Measurements from ENCODE around the gene PSMD8. TPM values are rescaled to one million over a fixed set of nuclear protein-coding genes. Genes with fewer than 3 reads are reported as not detected.

PSMD8 gene
- total and polyA plus RNA-seq, 2 of the 8 experiments (the other 6 are each of a cell fraction or from before 2014, with no cell fraction given), result 170 to 486 TPM

DNA sequence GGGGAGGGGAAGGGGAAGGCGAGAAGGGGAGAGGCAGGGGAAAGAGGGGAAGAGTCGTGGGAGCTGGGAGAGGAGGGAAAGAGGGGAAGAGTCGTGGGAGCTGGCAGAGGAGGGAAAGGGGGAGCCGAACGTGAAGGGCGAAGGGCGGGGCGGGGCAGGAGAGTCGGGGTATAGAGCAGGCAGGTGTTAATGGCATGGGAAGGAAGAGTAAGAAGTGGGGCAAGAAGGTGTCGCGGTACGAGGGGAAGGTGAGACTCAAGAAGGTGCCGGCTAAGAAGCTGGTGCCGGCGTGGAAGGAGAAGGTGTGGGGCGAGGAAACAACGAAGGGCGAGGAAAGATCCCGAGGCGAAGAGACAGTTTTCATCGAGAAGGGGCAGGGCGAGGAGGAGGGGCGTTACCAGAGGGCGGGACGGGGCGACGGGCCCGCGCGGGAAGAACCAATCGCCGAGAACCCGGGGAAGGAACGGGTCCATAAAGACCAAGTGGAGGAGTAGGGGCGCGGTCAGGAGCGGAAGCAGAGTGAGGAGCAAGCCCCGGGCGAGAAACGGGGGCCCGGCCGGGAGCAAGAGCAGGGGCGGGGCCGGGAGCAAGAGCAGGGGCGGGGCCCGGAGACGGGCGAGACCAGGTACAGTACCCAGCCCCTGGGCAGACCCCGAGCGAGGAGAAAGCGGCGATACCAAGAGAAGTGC lies 38.3 kb upstream of the PSMD8 start:
- H3K4me3 ChIP-seq (ENCODE audit: extremely low read depth in 1 of 4, insufficient read depth in 2 of 4, low read depth in 3 of 4, low read length in 4 of 4), result peak overlapping the region; percentile 66 to 86 (median 75)
- DNase-seq (ENCODE audit: low read depth in 1 of 2, low spot score in 2 of 2), result peak; percentile 79 to 92
- H4K5ac ChIP-seq (ENCODE audit: insufficient read length, low read depth, low read length), result no peak overlapping the region
- no peak overlapping the region for H4K91ac ChIP-seq (replicated peaks; ENCODE audit: insufficient read length, low read length)
- H3K27ac ChIP-seq (ENCODE audit: low read depth, low read length), result no peak overlapping the region
- peak overlapping the region; percentile 71; the same call in 1 of the 2 replicates for H4K8ac ChIP-seq (ENCODE audit: extremely low read depth, insufficient read depth, low read length)
- H3K9ac ChIP-seq (replicated peaks in 1 of 4; ENCODE audit: extremely low read depth in 1 of 4, low read depth in 3 of 4, low read length in 3 of 4), result no peak overlapping the region; a peak in 3 of 7 replicates
- H2AFZ ChIP-seq (ENCODE audit: low read length), result peak overlapping the region; percentile 53; the same call in 1 of the 2 replicates
- no peak overlapping the region for H2BK12ac ChIP-seq (ENCODE audit: low read depth, low read length)
- H3K27me3 ChIP-seq (replicated peaks in 1 of 4; ENCODE audit: control insufficient read depth in 3 of 4, extremely low read depth in 1 of 4, insufficient read depth in 3 of 4, low read length in 3 of 4), result no peaks in the 10 kb centered on the region
- H3K14ac ChIP-seq (ENCODE audit: insufficient read length), result no peak overlapping the region
- H3K4ac ChIP-seq (replicated peaks; ENCODE audit: insufficient read length, low read depth, low read length), result no peak overlapping the region
- no peak overlapping the region for H2BK15ac ChIP-seq (ENCODE audit: low read length)
- H3K4me1 ChIP-seq (replicated peaks in 1 of 4; ENCODE audit: control insufficient read depth in 3 of 4, insufficient read depth in 4 of 4, low read length in 3 of 4), result peaks cover 0 to 5% (median 4%) of the 10 kb centered on the region in 4 experiments; a peak in 5 of 7 replicates
- no peaks in the 10 kb centered on the region for H3K36me3 ChIP-seq (ENCODE audit: control insufficient read depth in 2 of 4, insufficient read depth in 4 of 4, low read length in 3 of 4)
- no peaks in the 10 kb centered on the region for H4K20me1 ChIP-seq (replicated peaks in 1 of 2; ENCODE audit: control insufficient read depth in 1 of 2, insufficient read depth in 2 of 2, low read length in 2 of 2)
- no peak overlapping the region for H2BK20ac ChIP-seq (ENCODE audit: low read length)
- H3K18ac ChIP-seq (ENCODE audit: extremely low read depth, low read length), result peak overlapping the region; percentile 75
- H2BK5ac ChIP-seq (ENCODE audit: low read depth, low read length), result 0 out of 2 replicates have a peak overlapping the region, but pooled peaks have one; percentile 73
- peaks cover 12% of the 10 kb centered on the region for H3K23me2 ChIP-seq (ENCODE audit: low read depth, low read length)
- WGBS, 2 experiments (ENCODE audit: extremely low coverage in 1 of 2, insufficient coverage in 1 of 2, insufficient read length in 1 of 2, insufficient replicate concordance in 2 of 2, low coverage in 1 of 2, low lambda C conversion rate in 2 of 2, missing lambda C conversion rate in 1 of 2), result 2% methylated on average over 25 of the region's 52 CpGs; no CpG with 5 or more reads in 1 of the 2 experiments
- POLR2A ChIA-PET (ENCODE audit: partially characterized antibody), result interaction anchor here (0.7 to 2.0 kb wide), 5 partner anchors 12 to 93 kb away, joined by 3 to 10 read pairs (median 4); partner anchors contain the start of genes C19orf33, PSMD8 and SPINT2
- no peak for FAIRE-seq
- no peak overlapping the region for H2BK120ac ChIP-seq (replicated peaks; ENCODE audit: low read depth, low read length)
- H3K23ac ChIP-seq (ENCODE audit: insufficient read length), result no peak overlapping the region
- no peaks in the 10 kb centered on the region for H3K79me2 ChIP-seq (ENCODE audit: control insufficient read depth in 1 of 2, insufficient read depth in 2 of 2, low read length in 2 of 2)
- no peak overlapping the region for H2AK5ac ChIP-seq (ENCODE audit: low read depth, low read length)
- H3K4me2 ChIP-seq (ENCODE audit: insufficient read depth in 1 of 2, low read depth in 2 of 2, low read length in 2 of 2), result peak overlapping the region; percentile 92 to 96
- H3K56ac ChIP-seq (replicated peaks; ENCODE audit: insufficient read length, low read depth, low read length), result no peak overlapping the region
- no peaks in the 10 kb centered on the region for H3K79me1 ChIP-seq (ENCODE audit: low read depth, low read length)
- CTCF ChIA-PET (ENCODE audit: partially characterized antibody), result interaction anchor here (0.7 to 6.7 kb wide), 18 partner anchors 9 to 106 kb away, joined by 3 to 100 read pairs (median 4); partner anchors contain the start of genes C19orf33, KCNK6 and PSMD8
- H3K9me3 ChIP-seq (ENCODE audit: insufficient read depth in 2 of 2, low read depth in 1 of 2, low read length in 1 of 2), result no peaks in the 10 kb centered on the region
- TF ChIP-seq POLR2A (IDR thresholded peaks at IDR 0.05; ENCODE audit: control extremely low read depth in 1 of 2, low read depth in 2 of 2, low read length in 2 of 2) (no peak), CHD1 (IDR thresholded peaks at IDR 0.05; ENCODE audit: low read depth, low read length) (no peak), TAF1 (IDR thresholded peaks at IDR 0.05; ENCODE audit: low read depth, low read length) (no peak), SP4 (IDR thresholded peaks at IDR 0.05; ENCODE audit: low read length) (no peak), SIN3A (conservative IDR thresholded peaks at IDR 0.05 in 1 of 2, IDR thresholded peaks at IDR 0.05 in 1 of 2; ENCODE audit: low read depth in 1 of 2, low read length in 2 of 2) (no peak; a peak in 1 of 4 replicates), EP300 (IDR thresholded peaks at IDR 0.05; ENCODE audit: borderline replicate concordance in 1 of 2, low read depth in 2 of 2, low read length in 2 of 2) (no peak), JUND (IDR thresholded peaks at IDR 0.05; ENCODE audit: low read length) (no peak), RBBP5 (IDR thresholded peaks at IDR 0.05; ENCODE audit: borderline replicate concordance, low read depth, low read length) (0 out of 2 replicates have a peak, but pooled peaks have one; percentile 39), HDAC2 (IDR thresholded peaks at IDR 0.05; ENCODE audit: borderline replicate concordance in 1 of 2, low read depth in 2 of 2, low read length in 2 of 2) (peak in 1 of 2 experiments; percentile 66; a peak in 2 of 4 replicates), ZNF274 (IDR thresholded peaks at IDR 0.05; ENCODE audit: borderline replicate concordance, extremely low read depth, low read length) (no peak)
- TF ChIP-seq, protein P1, sequence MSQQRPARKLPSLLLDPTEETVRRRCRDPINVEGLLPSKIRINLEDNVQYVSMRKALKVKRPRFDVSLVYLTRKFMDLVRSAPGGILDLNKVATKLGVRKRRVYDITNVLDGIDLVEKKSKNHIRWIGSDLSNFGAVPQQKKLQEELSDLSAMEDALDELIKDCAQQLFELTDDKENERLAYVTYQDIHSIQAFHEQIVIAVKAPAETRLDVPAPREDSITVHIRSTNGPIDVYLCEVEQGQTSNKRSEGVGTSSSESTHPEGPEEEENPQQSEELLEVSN (IDR thresholded peaks at IDR 0.05), result 0 out of 2 replicates have a peak, but pooled peaks have one; percentile 11

Measured in H1 (cell line).